Mesothelial cell of epicardium (in vitro differentiated cells): Measurements from ENCODE around the gene KCNIP4. TPM values are rescaled to one million over a fixed set of nuclear protein-coding genes. Genes with fewer than 3 reads are reported as not detected.

Source experiments
- DNase-seq, 2 experiments: peaks; one replicate each; pipeline ENCODE4 v3.0.0; 2021; ENCODE audit warnings: low spot score in 2 of 2; ENCODE audit not compliant: unreplicated experiment in 2 of 2
- H3K27ac Mint-ChIP-seq: 2 replicates; pipeline ENCODE4 v1.8.0; 2021; ENCODE audit warnings: mixed read lengths
- H3K27me3 Mint-ChIP-seq: 2 replicates; pipeline ENCODE4 v1.8.0; 2021; ENCODE audit warnings: low read depth, mixed read lengths
- H3K36me3 Mint-ChIP-seq: 2 replicates; pipeline ENCODE4 v1.8.0; 2021; ENCODE audit warnings: mixed read lengths
- H3K4me1 Mint-ChIP-seq: 2 replicates; pipeline ENCODE4 v1.8.0; 2021; ENCODE audit warnings: mixed read lengths
- H3K4me3 Mint-ChIP-seq: 2 replicates; pipeline ENCODE4 v1.8.0; 2021; ENCODE audit warnings: mild to moderate bottlenecking, moderate library complexity, mixed read lengths
- H3K9me3 Mint-ChIP-seq: 2 replicates; pipeline ENCODE4 v1.8.0; 2021; ENCODE audit warnings: mixed read lengths
- total RNA-seq: library from RNA; stranded (reverse); gene quantifications from 3 replicates; pipeline ENCODE4 v1.2.1, GENCODE V29; 2021
- TF ChIP-seq, protein P1 (sequence below): fragments of 200-600 bp; sonication (generic); IDR thresholded peaks from one replicate; pipeline ENCODE4 v1.5.0; 2021; ENCODE audit warnings: antibody characterized with exemption; ENCODE audit not compliant: unreplicated experiment

The KCNIP4 gene
- total RNA-seq, 1 donor from 2014 or later, result 3.0 TPM

DNA sequence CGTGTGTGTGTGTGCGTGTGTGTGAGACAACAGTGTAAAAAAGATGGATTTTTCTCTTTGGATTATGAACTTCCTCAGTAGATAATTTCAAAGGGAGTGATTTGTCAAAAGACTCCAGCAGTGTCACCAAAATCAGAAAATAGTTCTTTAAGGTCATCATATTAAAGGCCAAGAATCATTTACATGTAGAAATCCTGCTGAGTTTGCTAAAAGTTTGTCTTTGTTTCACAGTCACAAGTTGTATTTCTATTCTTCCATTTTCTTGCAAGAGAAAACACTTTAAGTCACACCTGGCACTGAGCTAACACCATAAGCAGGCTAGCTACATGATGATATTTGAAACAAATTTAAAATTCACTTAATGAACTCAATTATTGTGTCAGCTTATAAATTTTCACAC is 1025.6 kb downstream of the KCNIP4 start:
- Mint-ChIP-seq H3K27me3 (no peaks in the 10 kb centered on the region), H3K4me1 (peaks cover 17% of the 10 kb centered on the region), H3K9me3 (peaks cover 5% of the 10 kb centered on the region), H3K36me3 (no peaks in the 10 kb centered on the region), H3K27ac (no peak overlapping the region), H3K4me3 (no peak overlapping the region)
- no peak for DNase-seq
- TF ChIP-seq, protein P1, sequence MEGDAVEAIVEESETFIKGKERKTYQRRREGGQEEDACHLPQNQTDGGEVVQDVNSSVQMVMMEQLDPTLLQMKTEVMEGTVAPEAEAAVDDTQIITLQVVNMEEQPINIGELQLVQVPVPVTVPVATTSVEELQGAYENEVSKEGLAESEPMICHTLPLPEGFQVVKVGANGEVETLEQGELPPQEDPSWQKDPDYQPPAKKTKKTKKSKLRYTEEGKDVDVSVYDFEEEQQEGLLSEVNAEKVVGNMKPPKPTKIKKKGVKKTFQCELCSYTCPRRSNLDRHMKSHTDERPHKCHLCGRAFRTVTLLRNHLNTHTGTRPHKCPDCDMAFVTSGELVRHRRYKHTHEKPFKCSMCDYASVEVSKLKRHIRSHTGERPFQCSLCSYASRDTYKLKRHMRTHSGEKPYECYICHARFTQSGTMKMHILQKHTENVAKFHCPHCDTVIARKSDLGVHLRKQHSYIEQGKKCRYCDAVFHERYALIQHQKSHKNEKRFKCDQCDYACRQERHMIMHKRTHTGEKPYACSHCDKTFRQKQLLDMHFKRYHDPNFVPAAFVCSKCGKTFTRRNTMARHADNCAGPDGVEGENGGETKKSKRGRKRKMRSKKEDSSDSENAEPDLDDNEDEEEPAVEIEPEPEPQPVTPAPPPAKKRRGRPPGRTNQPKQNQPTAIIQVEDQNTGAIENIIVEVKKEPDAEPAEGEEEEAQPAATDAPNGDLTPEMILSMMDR, result no peak

GRCh38 chr4:20916106-20916505 is 1032.5 kb downstream of the KCNIP4 start:
- H3K9me3 Mint-ChIP-seq, result peaks cover 3% of the 10 kb centered on the region
- peaks cover 18% of the 10 kb centered on the region for H3K4me1 Mint-ChIP-seq
- TF ChIP-seq, protein P1, result no peak
- no peaks in the 10 kb centered on the region for H3K36me3 Mint-ChIP-seq
- DNase-seq, result no peak
- H3K27ac Mint-ChIP-seq, result no peak overlapping the region
- H3K4me3 Mint-ChIP-seq, result no peak overlapping the region
- H3K27me3 Mint-ChIP-seq, result no peaks in the 10 kb centered on the region

DNA sequence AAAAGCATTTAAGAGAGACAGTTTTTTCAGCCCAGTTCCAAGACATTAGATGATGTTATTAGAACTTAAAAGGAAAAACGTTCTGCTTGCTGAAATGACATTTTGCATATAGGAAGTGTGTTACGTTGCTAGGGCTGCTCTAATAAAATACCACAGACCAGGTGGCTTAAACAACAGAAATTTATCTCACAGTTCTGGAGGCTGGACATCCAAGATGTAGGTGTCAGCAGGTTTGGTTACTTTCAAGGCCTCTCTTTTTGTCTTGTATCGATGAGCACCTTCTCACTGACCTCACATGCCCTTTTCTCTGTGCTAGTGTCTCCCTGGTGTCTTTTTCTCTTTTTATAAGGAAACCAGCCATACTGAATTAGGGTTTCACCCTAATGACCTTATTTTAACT is 1043.6 kb downstream of the KCNIP4 start:
- H3K4me3 Mint-ChIP-seq, result no peak overlapping the region
- no peak for DNase-seq
- H3K4me1 Mint-ChIP-seq, result peaks cover 11% of the 10 kb centered on the region
- H3K27me3 Mint-ChIP-seq, result no peaks in the 10 kb centered on the region
- no peak overlapping the region for H3K27ac Mint-ChIP-seq
- no peaks in the 10 kb centered on the region for H3K36me3 Mint-ChIP-seq
- TF ChIP-seq, protein P1, result no peak
- no peaks in the 10 kb centered on the region for H3K9me3 Mint-ChIP-seq

DNA sequence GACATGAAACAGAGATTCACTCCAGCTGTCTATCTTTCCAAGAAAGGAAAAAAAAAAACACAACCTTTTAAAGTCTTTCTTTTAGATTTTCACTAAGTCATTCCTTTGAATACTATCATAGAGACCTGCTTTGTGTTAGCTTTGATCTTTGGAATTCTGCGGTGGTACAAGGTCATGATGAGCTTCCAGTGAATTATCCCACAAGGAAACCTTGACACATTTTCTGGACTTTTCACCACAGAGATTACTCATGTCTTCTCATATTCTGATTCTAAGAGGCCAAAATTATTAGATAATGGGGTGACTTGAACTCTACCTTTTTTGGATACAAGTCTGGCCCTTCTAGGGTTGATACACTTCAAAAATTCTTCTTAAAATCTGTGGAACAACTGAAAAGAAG is 1046.7 kb downstream of the KCNIP4 start:
- H3K4me3 Mint-ChIP-seq, result no peak overlapping the region
- H3K27ac Mint-ChIP-seq, result no peak overlapping the region
- H3K9me3 Mint-ChIP-seq, result no peaks in the 10 kb centered on the region
- no peaks in the 10 kb centered on the region for H3K36me3 Mint-ChIP-seq
- TF ChIP-seq, protein P1, result no peak
- no peak for DNase-seq
- H3K27me3 Mint-ChIP-seq, result no peaks in the 10 kb centered on the region
- H3K4me1 Mint-ChIP-seq, result peaks cover 11% of the 10 kb centered on the region

- Mint-ChIP-seq H3K9me3 (no peaks in the 10 kb centered on the region), H3K4me3 (no peak overlapping the region), H3K4me1 (peaks cover 13% of the 10 kb centered on the region), H3K27me3 (no peaks in the 10 kb centered on the region), H3K27ac (no peak overlapping the region), H3K36me3 (no peaks in the 10 kb centered on the region)
- DNase-seq, result no peak
- TF ChIP-seq, protein P1, result no peak
These were observed 1049.0 kb downstream of the KCNIP4 start for GRCh38 chr4:20899591-20899990.

DNA sequence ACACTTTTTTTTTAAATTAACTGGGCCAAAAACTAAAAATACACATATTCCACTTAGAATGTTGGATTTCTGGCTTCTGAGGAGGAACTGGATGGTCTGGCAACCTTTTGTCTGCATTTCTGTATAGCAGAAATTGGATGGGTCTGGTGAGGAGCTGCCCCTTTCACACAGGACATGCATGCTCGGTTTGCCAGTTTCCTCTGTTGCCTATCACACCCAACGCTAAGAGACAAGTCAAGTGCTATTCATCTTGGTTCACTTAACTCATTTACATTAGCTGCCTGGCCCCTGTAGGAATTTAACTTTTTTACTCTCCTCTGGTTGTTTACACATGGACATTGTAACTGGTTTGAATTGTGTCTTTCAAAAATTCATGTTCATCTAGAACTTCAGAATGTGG is 1052.6 kb downstream of the KCNIP4 start:
- no peak for DNase-seq
- Mint-ChIP-seq H3K36me3 (no peaks in the 10 kb centered on the region), H3K27me3 (no peaks in the 10 kb centered on the region), H3K4me3 (no peak overlapping the region), H3K27ac (no peak overlapping the region), H3K4me1 (peaks cover 2% of the 10 kb centered on the region), H3K9me3 (no peaks in the 10 kb centered on the region)
- TF ChIP-seq, protein P1, result no peak
